BE2C (cell line): Measurements from ENCODE around the gene TOP1.
A peak's percentile ranks its signal among the peaks of the same experiment; 100 is the strongest.

Source experiments
- DNase-seq: peaks from one replicate; pipeline ENCODE4 v3.0.0-alpha.2; 2020
- H3K27me3 ChIP-seq: fragments of 250-450 bp; sonication (Bioruptor Pico); 2 replicates; pipeline ENCODE4 v1.5.1; 2020; ENCODE audit warnings: mild to moderate bottlenecking
- H3K36me3 ChIP-seq: fragments of 250-450 bp; sonication (Bioruptor Pico); 2 replicates; pipeline ENCODE4 v1.5.1; 2020; ENCODE audit warnings: mild to moderate bottlenecking
- H3K4me1 ChIP-seq: fragments of 250-450 bp; sonication (Bioruptor Pico); 2 replicates; pipeline ENCODE4 v1.5.1; 2020
- H3K4me3 ChIP-seq: 2 replicates; pipeline ENCODE4 v1.5.1; 2011; ENCODE audit warnings: low read depth, low read length
- H3K9me3 ChIP-seq: fragments of 250-450 bp; sonication (Bioruptor Pico); 2 replicates; pipeline ENCODE4 v1.5.1; 2020
- CTCF ChIP-seq: IDR thresholded peaks from 2 replicates; pipeline ENCODE4 v1.5.1; 2012; ENCODE audit warnings: mild to moderate bottlenecking, low read depth, low read length

Gene TOP1

GRCh38 chr20:41094353-41095055 is 65.9 kb downstream of the TOP1 start:
- no peaks in the 10 kb centered on the region for H3K4me1 ChIP-seq
- no peak for DNase-seq
- no peak overlapping the region for H3K4me3 ChIP-seq
- TF ChIP-seq CTCF = no peak
- peaks cover 76% of the 10 kb centered on the region for H3K36me3 ChIP-seq
- H3K9me3 ChIP-seq = no peaks in the 10 kb centered on the region
- H3K27me3 ChIP-seq = no peaks in the 10 kb centered on the region

- DNase-seq = peak; percentile 48
- Histone ChIP-seq H3K27me3 (no peaks in the 10 kb centered on the region), H3K9me3 (no peaks in the 10 kb centered on the region), H3K36me3 (peaks cover 83% of the 10 kb centered on the region), H3K4me3 (no peak overlapping the region), H3K4me1 (no peaks in the 10 kb centered on the region)
- TF ChIP-seq CTCF = peak; percentile 86
These were observed 66.7 kb downstream of the TOP1 start for GRCh38 chr20:41095110-41095969.

GRCh38 chr20:41098703-41099250 is 70.2 kb downstream of the TOP1 start:
- Histone ChIP-seq H3K36me3 (peaks cover 94% of the 10 kb centered on the region), H3K4me1 (no peaks in the 10 kb centered on the region), H3K27me3 (no peaks in the 10 kb centered on the region), H3K4me3 (no peak overlapping the region), H3K9me3 (no peaks in the 10 kb centered on the region)
- TF ChIP-seq CTCF = no peak
- DNase-seq = no peak

- TF ChIP-seq CTCF = no peak
- no peaks in the 10 kb centered on the region for H3K9me3 ChIP-seq
- H3K4me1 ChIP-seq = no peaks in the 10 kb centered on the region
- no peak for DNase-seq
- no peak overlapping the region for H3K4me3 ChIP-seq
- H3K27me3 ChIP-seq = no peaks in the 10 kb centered on the region
- peaks cover 96% of the 10 kb centered on the region for H3K36me3 ChIP-seq
These were observed 71.4 kb downstream of the TOP1 start for GRCh38 chr20:41100001-41100480.

- peaks cover 93% of the 10 kb centered on the region for H3K36me3 ChIP-seq
- no peaks in the 10 kb centered on the region for H3K9me3 ChIP-seq
- no peak for TF ChIP-seq CTCF
- no peak for DNase-seq
- no peaks in the 10 kb centered on the region for H3K4me1 ChIP-seq
- no peaks in the 10 kb centered on the region for H3K27me3 ChIP-seq
- H3K4me3 ChIP-seq = no peak overlapping the region
These were observed 73.0 kb downstream of the TOP1 start for GRCh38 chr20:41101660-41102059.
